ENCODE data around the gene PNRC2. TPM values are rescaled to one million over a fixed set of nuclear protein-coding genes. Genes with fewer than 3 reads are reported as not detected.
"Not testable (repeated sequence)": the region's sequence is repeated elsewhere in the genome, so short reads cannot be mapped to it uniquely, and the experiment has no call there.

Gene PNRC2
- total RNA-seq, 1 donor from 2014 or later = 84.2 TPM

- intact Hi-C loops (cut with DNase I) = no loop called here
- ATAC-seq (peak; percentile 99), DNase-seq (ENCODE audit: low spot score) (peak; percentile 99)
These were observed 20.5 kb downstream of the PNRC2 start, which contains the start of gene SRSF10 for GRCh38 chr1:23979881-23980727. Gene SRSF10 (minus strand): TSS chr1:23980327. CDS start chr1:23980255, 72 bp downstream.

GRCh38 chr1:23980728-23981070, 21.1 kb downstream of the PNRC2 start:
- peak; percentile 31 for ATAC-seq
- no peak for DNase-seq (ENCODE audit: low spot score)
- intact Hi-C loops (cut with DNase I) = no loop called here

GRCh38 chr1:23984417-23985186, 25.0 kb downstream of the PNRC2 start:
- intact Hi-C loops (cut with DNase I) = no loop called here
- ATAC-seq (no peak), DNase-seq (ENCODE audit: low spot score) (no peak)

GRCh38 chr1:23987038-23987437, 27.4 kb downstream of the PNRC2 start:
- ATAC-seq; intact Hi-C loops (cut with DNase I); DNase-seq (ENCODE audit: low spot score): not testable (repeated sequence)

- DNase-seq (ENCODE audit: low spot score) (no peak), ATAC-seq (no peak)
- intact Hi-C loops (cut with DNase I) = no loop called here
These were observed 29.6 kb downstream of the PNRC2 start for GRCh38 chr1:23989263-23989662.

GRCh38 chr1:23992011-23992410, 32.4 kb downstream of the PNRC2 start:
- ATAC-seq; intact Hi-C loops (cut with DNase I); DNase-seq (ENCODE audit: low spot score): not testable (repeated sequence)

GRCh38 chr1:23995431-23995837, 35.8 kb downstream of the PNRC2 start:
- intact Hi-C loops (cut with DNase I) = no loop called here
- DNase-seq (ENCODE audit: low spot score) (no peak), ATAC-seq (no peak)

- no peak for DNase-seq (ENCODE audit: low spot score)
- no peak for ATAC-seq
- intact Hi-C loops (cut with DNase I) = no loop called here
These were observed 37.1 kb downstream of the PNRC2 start for GRCh38 chr1:23996700-23997229.

GRCh38 chr1:23997812-23998211, 38.2 kb downstream of the PNRC2 start:
- intact Hi-C loops (cut with DNase I) = no loop called here
- DNase-seq (ENCODE audit: low spot score) (no peak), ATAC-seq (no peak)

GRCh38 chr1:23999156-23999671, 39.6 kb downstream of the PNRC2 start:
- intact Hi-C loops (cut with DNase I) = no loop called here
- ATAC-seq (no peak), DNase-seq (ENCODE audit: low spot score) (no peak)

GRCh38 chr1:24002695-24003094, 43.1 kb downstream of the PNRC2 start:
- DNase-seq (ENCODE audit: low spot score) (no peak), ATAC-seq (no peak)
- intact Hi-C loops (cut with DNase I) = no loop called here

GRCh38 chr1:24003331-24003972, 43.8 kb downstream of the PNRC2 start:
- ATAC-seq = peak; percentile 45
- DNase-seq (ENCODE audit: low spot score) = no peak
- intact Hi-C loops (cut with DNase I) = no loop called here

GRCh38 chr1:24004132-24004531, 44.5 kb downstream of the PNRC2 start:
- intact Hi-C loops (cut with DNase I) = no loop called here
- DNase-seq (ENCODE audit: low spot score) (no peak), ATAC-seq (no peak)

- DNase-seq (ENCODE audit: low spot score) (no peak), ATAC-seq (no peak)
- intact Hi-C loops (cut with DNase I) = no loop called here
These were observed 45.5 kb downstream of the PNRC2 start for GRCh38 chr1:24005163-24005562.

GRCh38 chr1:24007079-24007478, 47.5 kb downstream of the PNRC2 start:
- ATAC-seq (no peak), DNase-seq (ENCODE audit: low spot score) (no peak)
- intact Hi-C loops (cut with DNase I) = no loop called here

GRCh38 chr1:24008574-24009184, 49.1 kb downstream of the PNRC2 start:
- peak; percentile 85 for ATAC-seq
- DNase-seq (ENCODE audit: low spot score); intact Hi-C loops (cut with DNase I): not testable (repeated sequence)

- ATAC-seq = no peak
- DNase-seq (ENCODE audit: low spot score) = no peak
- intact Hi-C loops (cut with DNase I) = no loop called here
These were observed 49.8 kb downstream of the PNRC2 start for GRCh38 chr1:24009406-24009805.

GRCh38 chr1:24010650-24011049, 51.0 kb downstream of the PNRC2 start:
- ATAC-seq = no peak
- intact Hi-C loops (cut with DNase I) = no loop called here
- no peak for DNase-seq (ENCODE audit: low spot score)

GRCh38 chr1:24012878-24013277, 53.2 kb downstream of the PNRC2 start:
- intact Hi-C loops (cut with DNase I); DNase-seq (ENCODE audit: low spot score); ATAC-seq: not testable (repeated sequence)

All from sciatic nerve (tissue), 2 donors.